Measurements from ENCODE around the gene SUGP1.

- TF ChIP-seq CTCF (conservative IDR thresholded peaks at IDR 0.05; ENCODE audit: low read length) (no peak), EZH2phosphoT487 (IDR thresholded peaks at IDR 0.05; ENCODE audit: borderline replicate concordance, low read depth, low read length) (no peak)
These were observed 57.9 kb downstream of the SUGP1 start for GRCh38 chr19:19262190-19263057.

Data from OCI-LY7 (cell line).